HUES64 (cell line): ENCODE results near the gene CGN.

Source experiments
- H3K27ac ChIP-seq: 2 replicates; pipeline ENCODE4 v1.7.0; 2013; ENCODE audit warnings: low read depth, low read length, inconsistent platforms
- H3K27me3 ChIP-seq: 2 replicates; pipeline ENCODE4 v1.6.1; 2013; ENCODE audit warnings: mild to moderate bottlenecking, low read length; ENCODE audit not compliant: insufficient read depth
- H3K36me3 ChIP-seq: 2 replicates; pipeline ENCODE4 v1.6.1; 2013; ENCODE audit warnings: mild to moderate bottlenecking, low read length; ENCODE audit not compliant: insufficient read depth
- H3K4me1 ChIP-seq: 2 replicates; pipeline ENCODE4 v1.6.1; 2013; ENCODE audit warnings: mild to moderate bottlenecking, low read length, moderate library complexity; ENCODE audit not compliant: insufficient read depth
- H3K4me3 ChIP-seq: 2 replicates; pipeline ENCODE4 v1.5.1; 2013; ENCODE audit warnings: mild to moderate bottlenecking, low read length, moderate library complexity
- H3K9ac ChIP-seq: 2 replicates; pipeline ENCODE4 v1.6.1; 2013; ENCODE audit warnings: mild to moderate bottlenecking, low read depth, low read length
- H3K9me3 ChIP-seq: 2 replicates; pipeline ENCODE4 v1.6.1; 2013; ENCODE audit warnings: low read depth, low read length; ENCODE audit not compliant: insufficient read depth
- whole genome bisulfite sequencing: fragments of 150-250, 120-280 bp; methylation state at CpG from one replicate; pipeline ENCODE4 v1.1.7; 2013; ENCODE audit warnings: missing lambda C conversion rate; 5-methylcytosine and 5-hydroxymethylcytosine counted together

CGN gene

DNA sequence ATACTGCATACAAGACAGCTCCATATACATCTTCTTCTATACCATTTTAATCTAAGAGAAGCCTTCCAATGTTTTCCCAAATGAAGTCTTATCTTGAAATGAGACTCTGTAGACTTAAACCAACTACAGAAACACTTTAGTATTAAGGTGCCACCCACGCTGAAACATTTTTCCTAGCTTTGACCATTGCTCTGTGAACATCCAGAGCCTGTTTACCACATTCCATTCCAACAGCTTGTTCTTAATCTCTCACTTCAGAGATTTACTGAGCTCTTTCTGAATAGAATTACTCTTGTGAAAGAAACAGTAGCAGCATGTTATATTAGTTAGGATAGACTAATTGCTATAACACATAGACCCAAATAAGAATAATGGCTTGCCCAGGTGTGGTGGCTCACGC lies 32.3 kb upstream of the CGN start:
- no peak overlapping the region for H3K9ac ChIP-seq
- H3K36me3 ChIP-seq: no peaks in the 10 kb centered on the region
- 92% methylated on average over 2 of the region's 2 CpGs for WGBS
- 0 out of 2 replicates have a peak, but pooled peaks cover 3% of the 10 kb centered on the region for H3K4me1 ChIP-seq
- no peaks in the 10 kb centered on the region for H3K9me3 ChIP-seq
- H3K27me3 ChIP-seq: no peaks in the 10 kb centered on the region
- no peak overlapping the region for H3K4me3 ChIP-seq
- no peak overlapping the region for H3K27ac ChIP-seq

GRCh38 chr1:151479462-151479861 lies 31.7 kb upstream of the CGN start:
- Histone ChIP-seq H3K9me3 (no peaks in the 10 kb centered on the region), H3K4me1 (0 out of 2 replicates have a peak, but pooled peaks cover 3% of the 10 kb centered on the region), H3K4me3 (no peak overlapping the region), H3K9ac (no peak overlapping the region), H3K27ac (no peak overlapping the region), H3K27me3 (no peaks in the 10 kb centered on the region), H3K36me3 (no peaks in the 10 kb centered on the region)
- 90% methylated on average over 5 of the region's 5 CpGs for WGBS

DNA sequence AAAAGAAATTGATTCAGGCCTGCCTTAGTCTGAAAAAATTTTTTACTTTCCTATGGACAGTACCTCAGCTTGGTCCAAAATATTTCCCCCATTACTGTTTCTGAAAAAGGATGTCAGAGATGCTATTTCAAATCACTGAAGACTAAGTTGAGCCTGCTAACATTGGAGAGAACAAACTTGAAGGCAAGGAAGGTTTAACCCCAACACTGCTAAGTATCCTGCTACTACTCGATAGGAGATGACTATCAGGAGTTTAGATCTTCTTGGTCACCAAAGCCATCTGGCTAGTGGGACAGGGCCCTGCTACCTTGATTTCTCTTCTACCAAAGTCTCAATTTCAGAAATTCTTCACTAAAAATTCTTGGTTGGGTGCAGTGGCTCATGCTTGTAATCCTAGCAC lies 29.2 kb upstream of the CGN start:
- Histone ChIP-seq H3K27me3 (no peaks in the 10 kb centered on the region), H3K9me3 (no peaks in the 10 kb centered on the region), H3K36me3 (no peaks in the 10 kb centered on the region), H3K4me1 (no peaks in the 10 kb centered on the region), H3K27ac (no peak overlapping the region), H3K4me3 (no peak overlapping the region), H3K9ac (no peak overlapping the region)
- 96% methylated on average over 1 of the region's 1 CpG for WGBS

GRCh38 chr1:151485685-151486255 lies 25.4 kb upstream of the CGN start:
- H3K27ac ChIP-seq: no peak overlapping the region
- no peak overlapping the region for H3K9ac ChIP-seq
- no peaks in the 10 kb centered on the region for H3K27me3 ChIP-seq
- no peak overlapping the region for H3K4me3 ChIP-seq
- no peaks in the 10 kb centered on the region for H3K36me3 ChIP-seq
- 67% methylated on average over 5 of the region's 5 CpGs for WGBS
- H3K4me1 ChIP-seq: no peaks in the 10 kb centered on the region
- no peaks in the 10 kb centered on the region for H3K9me3 ChIP-seq

DNA sequence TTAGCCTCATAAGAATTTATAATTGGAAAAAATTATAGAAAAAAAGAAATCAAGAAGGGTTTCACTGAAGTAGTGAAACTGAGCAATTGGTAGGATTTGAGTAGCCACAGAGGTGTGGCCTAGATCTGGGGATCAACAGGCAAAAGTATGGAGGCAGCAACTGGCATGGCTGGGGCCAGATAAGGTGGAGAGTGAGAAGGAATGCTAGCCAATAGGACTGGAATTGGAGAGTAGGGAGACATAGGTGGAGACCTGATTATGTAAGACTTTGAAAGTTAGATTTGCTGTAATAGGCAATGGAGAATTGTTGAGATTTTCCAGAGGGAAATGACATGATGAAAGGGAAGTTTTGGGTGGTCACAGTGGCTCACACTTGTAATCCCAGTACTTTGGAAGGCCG lies 24.6 kb upstream of the CGN start:
- Histone ChIP-seq H3K27ac (no peak overlapping the region), H3K36me3 (no peaks in the 10 kb centered on the region), H3K9me3 (no peaks in the 10 kb centered on the region), H3K4me1 (no peaks in the 10 kb centered on the region), H3K4me3 (no peak overlapping the region), H3K9ac (no peak overlapping the region), H3K27me3 (no peaks in the 10 kb centered on the region)
- WGBS: 93% methylated on average over 1 of the region's 1 CpG

DNA sequence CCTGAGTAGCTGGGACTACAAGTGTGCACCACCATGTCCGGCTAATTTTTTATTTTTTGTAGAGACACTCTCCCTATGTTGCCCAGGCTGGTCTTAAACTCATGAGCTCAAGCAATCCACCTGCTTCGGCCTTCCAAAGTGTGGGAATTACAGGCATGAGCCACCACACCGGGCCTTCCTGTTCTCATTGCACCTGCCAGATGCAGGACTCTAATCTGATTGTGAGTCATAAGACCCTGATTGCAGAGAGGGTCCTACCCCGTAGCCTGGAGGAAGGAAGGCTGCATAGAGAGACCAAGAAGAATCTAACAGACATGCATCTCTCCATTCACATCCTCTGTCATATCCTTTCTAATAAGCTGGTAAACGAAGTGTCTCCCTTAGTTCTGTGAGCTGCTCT lies 19.5 kb upstream of the CGN start:
- H3K36me3 ChIP-seq: no peaks in the 10 kb centered on the region
- no peaks in the 10 kb centered on the region for H3K27me3 ChIP-seq
- 82% methylated on average over 5 of the region's 5 CpGs for WGBS
- H3K4me1 ChIP-seq: peaks cover 8% of the 10 kb centered on the region; the same call in 1 of the 2 replicates
- no peak overlapping the region for H3K9ac ChIP-seq
- H3K4me3 ChIP-seq: no peak overlapping the region
- H3K9me3 ChIP-seq: no peaks in the 10 kb centered on the region
- no peak overlapping the region for H3K27ac ChIP-seq

DNA sequence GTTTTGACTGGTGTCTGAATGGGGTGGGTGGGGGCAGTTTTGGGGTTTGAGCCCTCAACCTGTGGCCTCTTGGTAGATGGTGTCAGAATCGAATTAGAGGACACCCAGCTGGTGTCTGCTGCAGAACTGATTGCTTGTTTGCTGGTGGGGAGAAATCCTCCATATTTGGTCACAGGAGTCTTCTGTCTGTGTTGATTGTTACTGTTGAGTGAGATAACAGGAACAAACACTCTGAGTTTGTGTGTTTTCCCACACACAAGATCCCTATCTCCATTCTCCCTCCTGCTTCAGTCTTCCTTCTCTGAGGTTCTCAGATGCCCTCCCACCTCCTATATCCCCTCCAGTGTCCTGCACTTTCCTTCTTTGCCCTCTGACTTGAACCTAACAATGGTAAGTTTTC lies 19.1 kb upstream of the CGN start:
- H3K36me3 ChIP-seq: no peaks in the 10 kb centered on the region
- H3K9me3 ChIP-seq: no peaks in the 10 kb centered on the region
- no peaks in the 10 kb centered on the region for H3K27me3 ChIP-seq
- 83% methylated on average over 1 of the region's 1 CpG for WGBS
- H3K27ac ChIP-seq: no peak overlapping the region
- H3K9ac ChIP-seq: no peak overlapping the region
- H3K4me1 ChIP-seq: peaks cover 8% of the 10 kb centered on the region; the same call in 1 of the 2 replicates
- H3K4me3 ChIP-seq: no peak overlapping the region

- no peak overlapping the region for H3K27ac ChIP-seq
- peaks cover 8% of the 10 kb centered on the region; the same call in 1 of the 2 replicates for H3K4me1 ChIP-seq
- 90% methylated on average over 3 of the region's 3 CpGs for WGBS
- H3K4me3 ChIP-seq: no peak overlapping the region
- H3K36me3 ChIP-seq: no peaks in the 10 kb centered on the region
- H3K9ac ChIP-seq: no peak overlapping the region
- H3K9me3 ChIP-seq: no peaks in the 10 kb centered on the region
- H3K27me3 ChIP-seq: no peaks in the 10 kb centered on the region
Measured at GRCh38 chr1:151493042-151493441, 18.1 kb upstream of the CGN start.

- H3K4me3 ChIP-seq: no peak overlapping the region
- H3K27ac ChIP-seq: no peak overlapping the region
- no peak overlapping the region for H3K9ac ChIP-seq
- WGBS: 13% methylated on average over 1 of the region's 1 CpG
- no peaks in the 10 kb centered on the region for H3K36me3 ChIP-seq
- no peaks in the 10 kb centered on the region for H3K9me3 ChIP-seq
- H3K4me1 ChIP-seq: peaks cover 8% of the 10 kb centered on the region; the same call in 1 of the 2 replicates
- H3K27me3 ChIP-seq: no peaks in the 10 kb centered on the region
Measured at GRCh38 chr1:151494741-151495281, 16.4 kb upstream of the CGN start.

DNA sequence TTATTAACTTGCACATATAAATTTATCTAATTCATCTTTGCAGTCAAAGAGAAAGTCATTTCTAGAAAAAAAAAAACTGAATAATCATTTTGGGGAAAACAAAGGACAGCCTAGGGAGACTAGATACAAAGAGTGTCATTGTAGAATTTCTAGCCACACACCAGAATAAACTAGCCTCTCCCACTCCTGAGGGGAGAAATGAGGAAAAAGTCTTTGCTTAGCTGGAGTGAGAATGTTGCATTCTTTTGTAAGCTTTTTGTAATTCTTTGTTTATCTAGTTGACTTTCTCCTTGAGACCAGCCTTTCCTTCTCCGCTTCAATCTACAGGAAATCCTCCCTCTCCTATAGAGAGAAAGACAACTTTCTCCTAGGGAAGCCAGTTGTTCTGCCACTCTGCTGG lies 15.9 kb upstream of the CGN start:
- no peaks in the 10 kb centered on the region for H3K9me3 ChIP-seq
- no peak overlapping the region for H3K27ac ChIP-seq
- H3K27me3 ChIP-seq: no peaks in the 10 kb centered on the region
- H3K4me1 ChIP-seq: peaks cover 8% of the 10 kb centered on the region; the same call in 1 of the 2 replicates
- H3K4me3 ChIP-seq: no peak overlapping the region
- H3K9ac ChIP-seq: no peak overlapping the region
- no peaks in the 10 kb centered on the region for H3K36me3 ChIP-seq
- 83% methylated on average over 1 of the region's 1 CpG for WGBS

DNA sequence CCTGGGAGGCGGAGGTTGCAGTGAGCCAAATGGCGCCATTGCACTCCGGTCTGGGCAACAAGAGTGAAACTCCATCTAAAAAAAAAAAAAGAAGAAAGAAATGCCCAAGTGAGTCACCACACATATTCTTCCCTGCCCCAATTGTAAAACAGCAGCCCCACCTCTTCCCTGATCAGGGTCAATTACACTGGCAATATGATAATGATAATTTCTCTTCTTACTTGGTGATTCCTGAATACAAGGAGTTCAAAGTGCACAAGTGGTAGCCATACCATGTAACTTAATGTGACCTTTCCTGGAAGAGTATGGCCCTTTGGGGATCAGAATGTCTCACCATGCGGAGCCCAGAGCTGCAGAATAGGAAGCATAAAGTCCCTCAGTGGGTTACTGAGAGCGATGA lies 11.8 kb upstream of the CGN start:
- Histone ChIP-seq H3K27ac (no peak overlapping the region), H3K9ac (no peak overlapping the region), H3K9me3 (no peaks in the 10 kb centered on the region), H3K36me3 (no peaks in the 10 kb centered on the region), H3K27me3 (no peaks in the 10 kb centered on the region), H3K4me3 (no peak overlapping the region), H3K4me1 (peaks cover 8% of the 10 kb centered on the region; the same call in 1 of the 2 replicates)
- WGBS: 97% methylated on average over 5 of the region's 5 CpGs

DNA sequence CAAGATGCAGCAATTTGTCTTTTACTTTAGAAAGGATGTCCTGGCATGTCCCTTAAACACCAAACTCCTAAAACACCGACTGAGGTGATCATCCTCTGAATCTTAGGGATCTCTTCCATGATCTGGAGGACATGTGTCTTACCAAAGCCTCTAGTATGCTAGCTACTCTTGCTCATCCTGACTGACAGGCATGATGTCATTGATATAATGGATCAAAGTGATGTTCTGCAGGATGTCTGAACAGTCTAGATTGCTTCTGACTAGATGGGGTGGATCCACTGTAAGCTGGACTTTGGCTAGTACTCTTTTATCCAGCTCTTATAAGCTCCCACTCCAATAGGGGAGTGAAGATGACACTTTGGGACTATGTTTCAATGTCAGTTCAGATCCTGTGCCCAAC lies 11.3 kb upstream of the CGN start:
- no peak overlapping the region for H3K9ac ChIP-seq
- no peak overlapping the region for H3K4me3 ChIP-seq

More for the DNA sequence above, 11.3 kb upstream of the CGN start:
- 87% methylated on average over 1 of the region's 1 CpG for WGBS
- H3K9me3 ChIP-seq: no peaks in the 10 kb centered on the region
- peaks cover 6% of the 10 kb centered on the region; the same call in 1 of the 2 replicates for H3K4me1 ChIP-seq
- H3K27me3 ChIP-seq: no peaks in the 10 kb centered on the region
- no peak overlapping the region for H3K27ac ChIP-seq
- no peaks in the 10 kb centered on the region for H3K36me3 ChIP-seq
